Occipital lobe (tissue), 2 donors: ENCODE measurements around the gene SSNA1. TPM values are rescaled to one million over a fixed set of nuclear protein-coding genes. Genes with fewer than 3 reads are reported as not detected.
A peak's percentile ranks its signal among the peaks of the same experiment; 100 is the strongest.

Experiments
- DNase-seq: peaks from one replicate; lab custom pipeline; 2025; lab: John Stamatoyannopoulos, UW
- total RNA-seq: library from RNA; depleted of rRNA; stranded (reverse); fragments of >200 nt; gene quantifications from one replicate; pipeline ENCODE4 v1.2.3, GENCODE V29; 2014

The SSNA1 gene
- total RNA-seq, 1 donor from 2014 or later: 13.4 TPM

DNA sequence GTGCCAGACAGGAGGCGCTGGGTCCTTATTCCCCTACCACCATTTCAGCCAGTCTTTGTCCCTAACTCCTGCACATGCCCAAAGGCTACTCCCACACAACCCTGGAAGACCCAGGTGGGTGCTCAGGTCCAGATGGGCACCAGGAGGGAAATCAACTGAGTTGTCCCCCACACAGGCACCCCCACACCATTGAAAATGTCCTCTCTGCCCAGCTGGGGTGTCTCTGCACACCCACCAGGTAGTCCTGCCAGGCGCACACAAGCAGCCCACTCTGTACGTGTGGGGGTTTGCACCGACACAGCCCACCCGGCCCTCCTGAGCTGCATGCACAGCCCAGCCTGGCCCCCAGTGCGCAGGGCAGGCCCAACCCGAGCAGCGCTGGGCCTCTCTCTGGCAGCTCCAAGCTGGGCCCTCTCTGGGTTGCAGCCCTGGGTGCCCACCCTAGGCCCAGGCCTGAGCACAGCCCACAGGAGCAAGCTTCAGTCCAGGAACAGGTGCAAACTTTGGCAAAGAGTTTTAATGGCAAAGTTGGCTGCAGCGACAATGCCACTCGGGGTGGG is 31.4 kb downstream of the SSNA1 start:
- DNase-seq: no peak

- no peak for DNase-seq
Measured at GRCh38 chr9:137220317-137221094, 32.0 kb downstream of the SSNA1 start.

DNA sequence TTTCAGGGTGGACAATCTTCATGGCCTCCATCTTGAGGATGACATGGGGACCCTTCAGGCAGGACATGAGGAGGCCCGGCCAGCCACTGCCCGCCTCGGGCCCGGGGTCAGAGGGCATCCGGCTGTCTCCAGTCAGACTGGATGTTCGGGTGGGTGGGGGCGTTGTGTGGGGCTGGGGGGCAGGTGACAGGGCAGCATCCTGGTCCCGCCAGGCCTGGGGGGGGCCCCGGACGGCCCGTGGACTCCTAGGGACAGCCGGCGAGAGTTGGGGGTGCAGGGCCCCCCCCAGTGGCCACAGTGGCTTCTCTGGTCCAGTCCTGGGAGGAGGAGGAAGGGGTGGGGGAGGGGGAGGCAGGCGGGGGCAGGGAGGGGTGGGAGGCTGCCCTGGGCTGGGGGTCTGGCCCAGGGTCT is 32.6 kb downstream of the SSNA1 start:
- no peak for DNase-seq

- DNase-seq: no peak
Measured at GRCh38 chr9:137221506-137222111, 33.1 kb downstream of the SSNA1 start.

DNA sequence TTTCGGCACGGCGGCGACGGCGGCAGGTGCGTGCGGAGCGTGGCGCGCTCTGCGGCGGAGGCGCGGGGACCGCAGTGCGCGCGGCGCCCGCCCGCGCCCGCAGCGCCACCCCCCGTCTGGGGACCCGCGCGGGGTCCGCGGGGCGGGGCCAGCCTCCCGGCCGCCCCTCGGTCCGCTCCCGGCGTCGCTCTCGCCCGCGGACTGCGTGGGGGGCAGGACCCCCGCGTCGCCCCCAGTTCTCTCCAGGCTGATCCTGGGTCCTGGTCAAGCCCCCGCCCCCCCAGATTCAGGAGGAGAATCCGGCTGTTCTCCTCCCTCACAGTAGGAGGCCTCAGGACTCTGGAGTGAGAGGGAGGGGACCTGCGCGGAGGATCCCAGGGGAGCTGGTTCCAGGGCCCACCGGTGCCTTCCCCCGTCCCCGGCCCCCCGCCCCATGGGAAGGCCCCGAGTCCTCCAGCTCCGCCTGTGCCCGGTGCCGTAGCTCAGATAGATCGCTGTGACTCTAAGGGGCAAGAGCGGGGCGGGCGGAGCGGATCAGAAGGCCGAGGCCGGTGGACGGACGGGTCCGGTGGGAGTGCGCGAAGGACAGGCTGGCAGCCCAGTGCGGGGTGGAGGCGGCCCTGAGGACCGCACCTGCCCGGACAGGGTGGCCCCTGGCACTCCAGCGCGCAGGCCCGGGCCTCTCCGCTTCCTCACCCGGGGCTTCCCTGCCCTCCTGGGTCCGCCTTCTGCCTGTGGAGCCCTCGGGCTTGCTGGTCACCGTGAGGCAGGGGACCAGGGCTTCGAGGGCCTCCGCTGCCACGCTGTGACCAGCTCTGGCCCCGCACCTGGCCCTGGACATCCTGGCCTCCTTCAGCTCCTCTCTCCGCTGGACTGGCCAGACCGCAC is 34.0 kb downstream of the SSNA1 start, which contains the start of gene RNF208:
Gene RNF208, minus strand, starts transcription at position 51 of the 888 bp plus-strand sequence. CDS start 1,028 bp downstream, outside the sequence.
- no peak for DNase-seq

DNA sequence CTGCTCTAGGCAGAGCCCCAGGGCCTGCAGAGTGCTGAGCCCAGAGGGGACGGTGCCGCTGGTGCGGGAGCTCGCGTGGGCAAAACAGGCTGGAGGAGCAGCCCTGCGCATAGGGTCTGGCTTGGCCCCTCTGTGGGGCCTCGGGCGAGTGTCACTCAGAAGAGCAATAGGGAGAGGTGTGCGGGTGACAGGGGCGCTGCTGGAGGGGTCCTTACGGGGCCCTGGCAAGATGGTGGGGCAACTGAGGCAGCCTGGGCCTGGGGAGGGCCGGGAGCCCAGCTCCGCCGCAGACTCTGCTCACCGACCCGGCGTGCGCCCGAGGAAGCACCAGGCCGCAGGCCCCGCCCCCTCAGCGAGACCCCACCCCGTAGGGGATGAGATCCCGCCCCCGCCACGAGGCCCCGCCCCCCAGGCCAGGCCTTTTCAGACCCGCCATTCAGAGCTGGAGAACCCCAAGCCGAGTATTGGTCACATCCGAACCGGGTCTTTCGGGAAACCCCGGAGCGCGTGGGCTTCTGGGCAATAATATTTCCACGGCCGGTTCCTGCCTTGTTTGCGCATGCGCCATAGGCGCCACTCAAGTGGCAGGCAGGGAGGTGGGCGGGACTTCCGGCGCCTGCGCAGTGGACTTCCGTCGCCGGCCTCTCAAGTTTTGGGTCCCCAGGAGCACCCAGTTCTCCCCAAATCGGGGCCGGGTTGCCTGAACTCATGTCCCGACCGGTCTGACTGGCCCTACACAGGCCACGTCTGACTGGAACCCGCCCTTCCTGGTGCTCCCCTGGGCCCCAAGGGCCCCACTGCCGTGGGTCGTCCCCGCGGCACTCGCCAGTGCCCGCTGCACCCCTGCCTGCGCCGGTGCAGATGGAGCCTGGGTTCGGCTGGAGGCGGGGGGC is 34.8 kb downstream of the SSNA1 start:
- peak; percentile 94 for DNase-seq

GRCh38 chr9:137224830-137225694 is 36.6 kb downstream of the SSNA1 start, which contains the start of gene CYSRT1:
CYSRT1 (plus strand) TSS chr9:137225174; CDS start chr9:137225622, 448 bp downstream.
- DNase-seq: no peak

- DNase-seq: no peak
Measured at GRCh38 chr9:137225699-137226331, 37.3 kb downstream of the SSNA1 start.

DNA sequence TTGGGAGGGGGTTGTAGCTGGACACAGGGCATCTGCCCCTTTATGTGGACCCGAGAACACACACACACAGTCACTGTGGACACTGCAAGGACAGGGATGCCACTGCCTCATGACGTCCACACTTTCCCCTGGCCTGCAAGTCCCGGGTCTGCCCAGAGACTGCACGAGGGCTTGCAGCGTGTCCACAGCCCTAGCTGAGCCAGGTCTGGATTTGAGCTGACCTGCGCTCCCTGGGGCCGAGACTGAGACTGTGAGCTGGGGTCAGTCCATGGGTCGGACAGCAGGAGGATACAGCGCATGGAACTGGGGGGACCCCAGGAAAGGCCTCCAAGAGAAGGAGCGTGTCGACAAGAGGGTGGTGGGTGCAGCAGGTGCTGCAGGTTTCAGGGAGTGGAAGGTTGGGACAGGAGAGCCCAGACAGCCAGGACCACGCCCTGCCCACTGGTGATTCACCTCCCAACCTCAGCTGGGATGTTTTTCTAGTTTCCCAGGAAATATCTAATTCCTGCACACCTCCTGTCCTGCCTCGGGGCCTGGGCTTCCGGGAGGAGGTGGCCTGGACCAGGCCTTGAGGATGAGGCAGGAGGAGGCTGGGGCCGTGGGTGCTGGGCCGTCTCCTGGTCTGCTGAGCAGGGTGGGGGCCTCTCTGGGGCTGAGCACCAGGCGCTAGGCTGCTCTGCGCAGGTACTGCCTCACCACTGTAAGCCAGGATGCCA is 38.0 kb downstream of the SSNA1 start:
- no peak for DNase-seq

DNA sequence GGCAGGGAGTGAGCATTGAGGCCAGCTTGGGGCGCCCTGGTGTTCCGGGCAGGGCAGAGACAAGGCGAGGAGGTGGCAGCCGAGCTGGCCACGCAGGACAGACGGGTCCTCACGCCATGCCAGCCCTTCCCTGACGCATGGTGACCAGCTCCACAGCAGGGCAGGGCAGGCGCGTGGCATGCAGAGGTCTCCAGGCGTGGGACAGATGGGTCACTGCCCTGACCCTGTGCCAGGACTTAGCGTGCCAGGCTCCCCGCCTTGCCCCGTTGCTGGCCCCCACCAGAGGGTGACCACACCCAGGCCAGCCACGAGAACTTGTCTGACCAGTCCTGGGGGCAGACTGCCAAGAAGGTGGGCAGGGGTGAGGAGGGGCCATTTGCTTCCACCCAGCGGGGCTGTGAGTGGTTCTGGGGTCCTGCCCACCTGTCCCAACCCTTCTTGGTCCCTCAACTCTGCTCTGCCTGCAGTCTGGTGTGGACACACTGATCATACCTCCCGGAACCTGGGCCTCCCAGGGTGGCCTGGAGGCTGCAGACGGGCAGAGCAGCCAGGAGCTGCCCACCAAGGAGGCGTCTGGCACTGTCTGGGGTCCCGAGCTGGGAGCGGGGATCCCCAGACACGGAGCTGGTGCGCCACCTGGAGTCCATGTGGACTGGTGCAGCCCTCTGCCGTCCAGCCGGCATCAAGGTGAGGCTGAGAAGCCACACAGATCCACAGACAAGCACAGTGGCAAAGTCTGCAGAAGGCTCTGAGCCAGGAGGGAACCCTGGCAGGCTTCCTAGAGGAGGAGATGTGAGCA is 38.8 kb downstream of the SSNA1 start, which contains the start of gene RNF224:
Gene RNF224, plus strand, starts transcription at position 449 of the 799 bp plus-strand sequence. CDS start 834 bp downstream, outside the sequence.
- no peak for DNase-seq

DNA sequence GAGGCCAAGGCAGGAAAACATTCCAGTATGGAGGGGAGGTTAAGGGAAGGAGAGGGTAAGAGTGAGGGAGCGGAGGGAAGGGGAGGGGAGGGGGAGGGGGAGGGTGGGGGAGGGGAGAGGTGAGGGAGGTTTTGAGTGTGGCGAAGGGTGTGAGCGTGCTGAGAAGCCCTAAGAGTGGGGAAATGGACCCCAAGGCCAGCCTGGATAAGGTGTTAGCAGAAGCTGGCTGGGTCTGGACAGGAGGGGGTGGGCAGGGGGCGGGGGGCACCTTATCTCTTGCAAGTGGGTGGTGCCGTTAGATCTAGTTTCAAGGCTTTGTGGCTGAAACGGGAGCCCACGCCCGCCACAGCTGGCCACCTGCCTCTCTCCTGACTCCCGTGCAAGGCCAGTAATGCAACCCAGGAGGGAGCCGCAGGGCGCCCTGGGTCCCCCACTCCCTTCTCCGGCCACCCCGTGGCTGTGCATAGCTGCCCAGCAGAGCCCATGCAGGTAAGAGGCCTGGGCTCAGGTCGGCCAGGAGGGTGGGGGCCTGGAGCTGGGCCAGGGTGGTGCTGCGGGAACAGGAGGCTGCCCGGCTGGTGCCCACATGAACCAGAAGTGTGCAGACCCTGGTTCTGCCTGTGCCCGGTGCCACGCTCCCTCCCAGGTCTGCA is 39.5 kb downstream of the SSNA1 start:
- no peak for DNase-seq

- DNase-seq: no peak
Measured at GRCh38 chr9:137228506-137228967, 40.1 kb downstream of the SSNA1 start.

DNA sequence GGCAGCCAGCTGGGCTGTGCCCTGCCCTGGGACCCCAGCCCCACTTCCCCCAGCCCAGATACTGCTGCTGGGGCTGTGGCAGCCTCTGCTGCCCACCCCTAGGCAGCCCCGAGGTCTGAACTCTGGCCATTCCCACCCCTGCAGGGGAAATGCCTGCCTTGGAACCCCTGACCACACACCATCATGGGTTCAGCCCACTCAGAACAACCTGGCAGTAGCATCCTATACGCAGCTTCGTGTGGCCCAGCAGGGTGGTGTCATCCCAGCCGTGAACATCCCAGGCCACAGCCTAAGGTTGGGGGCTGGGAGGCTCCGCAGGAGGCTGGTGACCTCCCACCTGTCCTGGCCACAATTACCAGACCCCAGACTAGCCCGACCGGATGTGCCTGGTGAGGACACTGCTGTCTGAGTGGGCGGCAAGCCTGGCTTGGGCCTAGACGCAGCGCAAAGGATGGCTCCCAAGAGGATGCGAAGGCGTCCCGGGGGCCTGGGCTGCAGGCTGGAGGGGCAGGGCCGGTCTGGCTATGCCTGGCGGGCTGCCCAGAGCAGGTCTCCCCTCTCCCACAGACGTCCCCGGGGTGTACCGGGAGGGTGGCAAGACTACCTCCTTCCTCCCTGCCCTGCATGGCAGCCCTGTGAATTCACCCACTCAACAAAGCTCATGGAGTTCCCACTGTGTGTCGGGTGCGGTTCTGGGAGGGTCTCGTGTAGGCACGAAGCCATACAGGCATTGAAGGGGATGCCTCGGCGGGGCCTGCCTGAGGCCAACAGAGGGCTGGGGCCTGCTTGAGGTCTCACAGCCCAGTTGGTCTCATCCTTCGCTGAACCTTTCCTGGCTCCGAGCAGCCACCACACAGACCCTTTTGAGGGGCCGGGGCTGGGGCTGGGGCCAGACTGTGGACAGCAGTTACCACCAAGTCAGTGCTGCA is 40.8 kb downstream of the SSNA1 start:
- no peak for DNase-seq

- DNase-seq: no peak
Measured at GRCh38 chr9:137229903-137230704, 41.6 kb downstream of the SSNA1 start.
